HCT116 (cell line): ENCODE results near the gene CERCAM. TPM values are rescaled to one million over a fixed set of nuclear protein-coding genes. Genes with fewer than 3 reads are reported as not detected.

Experiments used
- ATAC-seq: fragments of 200-7000 bp; cut with Tn5 transposase; 2 replicates; pipeline ENCODE4 v1.9.1; 2020; ENCODE audit warnings: mild to moderate bottlenecking, moderate library complexity
- BruUV-seq: library from RNA; stranded (reverse); fragments of 400-500 nt; replicated peaks from 2 replicates; lab custom pipeline; 2021; lab: Mats Ljungman, UMichigan
- CTCF ChIA-PET: fragments of 300-600 bp; sonication (Branson Sonifier 250); formaldehyde crosslinking; loops from one replicate; lab custom pipeline; 2021; ENCODE audit warnings: antibody characterized with exemption; lab: Charles Lee
- POLR2A ChIA-PET: fragments of 300-600, 350-600 bp; sonication (Branson Sonifier 250); formaldehyde crosslinking; loops from one replicate; lab custom pipeline; 2021; ENCODE audit warnings: antibody characterized with exemption; lab: Charles Lee
- RAD21 ChIA-PET, 2 experiments: fragments of 300-600 bp; sonication (Branson Sonifier 250); formaldehyde crosslinking; loops; one replicate each; lab custom pipeline; 2023; ENCODE audit warnings: low total read pairs in 2 of 2; ENCODE audit not compliant: uncharacterized antibody in 2 of 2, unreplicated experiment in 2 of 2, low non-redundant PET in 1 of 2; lab: Charles Lee
- DNase-seq: peaks from one replicate; pipeline ENCODE4 v3.0.0-alpha.2; 2010; ENCODE audit warnings: low read depth, low spot score
- H2AFZ ChIP-seq: fragments of 200-600 bp; shearing (Covaris generic), sonication (generic); 2 replicates; pipeline ENCODE4 v1.6.1; 2017; ENCODE audit warnings: low read depth, mixed run types, mixed read lengths, antibody characterized with exemption, low read length; ENCODE audit not compliant: poor library complexity, severe bottlenecking
- H3K27ac ChIP-seq: 2 replicates; pipeline ENCODE4 v1.5.1; 2012; ENCODE audit warnings: low read depth, low read length
- H3K27me3 ChIP-seq: fragments of 200-600 bp; sonication (generic); 2 replicates; pipeline ENCODE4 v1.6.1; 2016; ENCODE audit warnings: mixed run types, low read length, mixed read lengths; ENCODE audit not compliant: insufficient read depth
- H3K36me3 ChIP-seq, 2 experiments: fragments of 200-500 bp in 1 of 2; fragments of 200-600 bp in 1 of 2; sonication (Bioruptor generic) in 1 of 2; sonication (generic) in 1 of 2; 2 replicates each; pipeline versions ENCODE4 v1.5.1 to v1.6.1; 2014 to 2016; ENCODE audit warnings: low read length in 2 of 2, inconsistent platforms in 1 of 2, mixed read lengths in 1 of 2, mixed run types in 1 of 2; ENCODE audit not compliant: insufficient read depth in 2 of 2, control insufficient read depth in 1 of 2
- H3K4me1 ChIP-seq, 2 experiments: fragments of 200-600 bp in 1 of 2; sonication (generic) in 1 of 2; 2 replicates each; pipeline versions ENCODE4 v1.5.1 to v1.6.1; 2012 to 2017; ENCODE audit warnings: low read length in 2 of 2, inconsistent platforms in 1 of 2, mild to moderate bottlenecking in 1 of 2, mixed read lengths in 1 of 2, mixed run types in 1 of 2, moderate library complexity in 1 of 2; ENCODE audit not compliant: insufficient read depth in 2 of 2, control insufficient read depth in 1 of 2
- H3K4me2 ChIP-seq: fragments of 200-600 bp; sonication (generic); 2 replicates; pipeline ENCODE4 v1.6.1; 2017; ENCODE audit warnings: mixed run types, low read length, mixed read lengths
- H3K4me3 ChIP-seq, 2 experiments: fragments of 200-600 bp in 1 of 2; sonication (generic) in 1 of 2; replicated peaks in 1 of 2; 2 replicates each; pipeline ENCODE4 v1.5.1; 2011 to 2016; ENCODE audit warnings: low read length in 2 of 2, control low read depth in 1 of 2, low read depth in 1 of 2, mild to moderate bottlenecking in 1 of 2, mixed read lengths in 1 of 2, mixed run types in 1 of 2
- H3K79me2 ChIP-seq: fragments of 200-600 bp; sonication (generic); 2 replicates; pipeline ENCODE4 v1.6.1; 2017; ENCODE audit warnings: mild to moderate bottlenecking, mixed run types, low read length, moderate library complexity, mixed read lengths; ENCODE audit not compliant: insufficient read depth
- H3K9ac ChIP-seq: fragments of 200-600 bp; sonication (generic); 2 replicates; pipeline ENCODE4 v1.6.1; 2016; ENCODE audit warnings: low read length, mixed read lengths
- H3K9me2 ChIP-seq: fragments of 200-600 bp; sonication (generic), shearing (Covaris generic); 2 replicates; pipeline ENCODE4 v1.6.1; 2017; ENCODE audit warnings: mixed run types, mild to moderate bottlenecking, moderate library complexity; ENCODE audit not compliant: insufficient read depth
- H3K9me3 ChIP-seq, 2 experiments: fragments of 200-500 bp in 1 of 2; fragments of 200-600 bp in 1 of 2; sonication (Bioruptor generic) in 1 of 2; sonication (generic) in 1 of 2; 2 replicates each; pipeline ENCODE4 v1.6.1; 2014 to 2017; ENCODE audit warnings: low read length in 2 of 2, mixed read lengths in 2 of 2, inconsistent platforms in 1 of 2, low read depth in 1 of 2, mild to moderate bottlenecking in 1 of 2, mixed run types in 1 of 2, moderate library complexity in 1 of 2; ENCODE audit not compliant: control insufficient read depth in 1 of 2, insufficient read depth in 1 of 2
- H4K20me1 ChIP-seq: fragments of 200-600 bp; sonication (generic), shearing (Covaris generic); 2 replicates; pipeline ENCODE4 v1.6.1; 2017; ENCODE audit warnings: mixed run types, mild to moderate bottlenecking, moderate library complexity; ENCODE audit not compliant: insufficient read depth
- CBX3 ChIP-seq: IDR thresholded peaks from 2 replicates; pipeline ENCODE4 v1.6.1; 2012; ENCODE audit warnings: low read depth
- CEBPB ChIP-seq: IDR thresholded peaks from 2 replicates; pipeline ENCODE4 v1.6.1; 2012; ENCODE audit warnings: low read depth
- EGR1 ChIP-seq: IDR thresholded peaks from 2 replicates; pipeline ENCODE4 v1.6.1; 2012; ENCODE audit warnings: low read depth
- EZH2 ChIP-seq: fragments of 200-600 bp; sonication (generic); IDR thresholded peaks from 2 replicates; pipeline ENCODE4 v1.6.1; 2017; ENCODE audit warnings: antibody characterized with exemption, mixed run types
- POLR2A ChIP-seq: IDR thresholded peaks from 2 replicates; pipeline ENCODE4 v1.7.0; 2011; ENCODE audit warnings: borderline replicate concordance; ENCODE audit not compliant: insufficient read depth, insufficient read length; ENCODE audit errors: extremely low read depth
- POLR2AphosphoS5 ChIP-seq: IDR thresholded peaks from 2 replicates; pipeline ENCODE4 v1.6.1; 2011; ENCODE audit warnings: mild to moderate bottlenecking, low read depth, low read length, moderate library complexity
- RAD21 ChIP-seq: IDR thresholded peaks from 2 replicates; pipeline ENCODE4 v1.6.1; 2012; ENCODE audit warnings: low read depth, mild to moderate bottlenecking
- REST ChIP-seq: IDR thresholded peaks from 2 replicates; pipeline ENCODE4 v1.6.1; 2012; ENCODE audit warnings: low read depth
- SIN3A ChIP-seq: IDR thresholded peaks from 2 replicates; pipeline ENCODE4 v1.6.1; 2012; ENCODE audit warnings: low read depth
- SP1 ChIP-seq: IDR thresholded peaks from 2 replicates; pipeline ENCODE4 v1.6.1; 2012; ENCODE audit warnings: low read depth
- TCF7L2 ChIP-seq: IDR thresholded peaks from 2 replicates; pipeline ENCODE4 v1.7.0; 2011; ENCODE audit warnings: borderline replicate concordance, inconsistent platforms; ENCODE audit not compliant: insufficient read depth, insufficient read length; ENCODE audit errors: extremely low read depth
- YY1 ChIP-seq: IDR thresholded peaks from 2 replicates; pipeline ENCODE4 v1.6.1; 2011; ENCODE audit warnings: low read length, low read depth, moderate library complexity, mild to moderate bottlenecking; ENCODE audit not compliant: insufficient replicate concordance; ENCODE audit errors: extremely low read depth
- ZFX ChIP-seq: fragments of 450-650 bp; IDR thresholded peaks from 2 replicates; pipeline ENCODE4 v1.6.1; 2017
- ZNF274 ChIP-seq: fragments of 200-500 bp; sonication (Bioruptor generic); IDR thresholded peaks from 2 replicates; pipeline ENCODE4 v1.6.1; 2014; ENCODE audit warnings: mild to moderate bottlenecking, low read depth, low read length, inconsistent platforms
- intact Hi-C: fragments of 100-400 bp; cut with micrococcal nuclease; formaldehyde crosslinking; loops from 2 replicates; pipeline ENCODE4 v1.10.0; 2022
- total RNA-seq: library from RNA; stranded (reverse); gene quantifications from one replicate; pipeline ENCODE4 v1.2.1, GENCODE V29; 2021; ENCODE audit not compliant: unreplicated experiment
- TF ChIP-seq, protein P1 (sequence below), 3 experiments: fragments of 200-600 bp in 1 of 3; sonication (generic) in 1 of 3; IDR thresholded peaks in 2 of 3; conservative IDR thresholded peaks in 1 of 3; 2 replicates each; pipeline ENCODE4 v1.5.1; 2012 to 2017; ENCODE audit warnings: low read depth in 2 of 3, low read length in 2 of 3, antibody characterized with exemption in 1 of 3, borderline replicate concordance in 1 of 3, control low read depth in 1 of 3, mild to moderate bottlenecking in 1 of 3, mixed read lengths in 1 of 3, mixed run types in 1 of 3, moderate library complexity in 1 of 3; ENCODE audit not compliant: insufficient read depth in 1 of 3
- TF ChIP-seq, protein P2 (sequence below): IDR thresholded peaks from 2 replicates; pipeline ENCODE4 v1.6.1; 2012
- TF ChIP-seq, protein P3 (sequence below): IDR thresholded peaks from 2 replicates; pipeline ENCODE4 v1.6.1; 2012
- TF ChIP-seq, protein P4 (sequence below): IDR thresholded peaks from 2 replicates; pipeline ENCODE4 v1.6.1; 2011; ENCODE audit warnings: mild to moderate bottlenecking, low read length, moderate library complexity; ENCODE audit not compliant: insufficient replicate concordance; ENCODE audit errors: extremely low read depth

Gene CERCAM
- total RNA-seq, 1 experiment from 2014 or later = 27.0 TPM

- RAD21 ChIA-PET = interaction anchor here (0.6 to 1.3 kb wide), 5 partner anchors 19 to 197 kb away, joined by 3 to 5 read pairs (median 3); no protein-coding TSS in a partner anchor
- Histone ChIP-seq H4K20me1 (no peaks in the 10 kb centered on the region), H3K36me3 (no peaks in the 10 kb centered on the region), H3K9me2 (no peaks in the 10 kb centered on the region), H3K4me2 (peak overlapping the region; percentile 25; the same call in 1 of the 2 replicates), H3K27ac (peak overlapping the region; percentile 41; the same call in 1 of the 2 replicates), H2AFZ (no peak overlapping the region), H3K79me2 (no peaks in the 10 kb centered on the region), H3K4me1 (peaks cover 2 to 10% of the 10 kb centered on the region in 2 experiments; a peak in 2 of 4 replicates), H3K9me3 (no peaks in the 10 kb centered on the region), H3K27me3 (no peaks in the 10 kb centered on the region), H3K4me3 (no peak overlapping the region), H3K9ac (no peak overlapping the region)
- CTCF ChIA-PET = interaction anchor here (0.6 to 1.7 kb wide), 17 partner anchors 8 to 197 kb away, joined by 3 to 21 read pairs (median 4); partner anchors contain the start of genes CERCAM, ODF2 and URM1
- no peak for DNase-seq
- ATAC-seq = peak; percentile 97
- intact Hi-C loops = no loop called here
- POLR2A ChIA-PET = interaction anchor here (0.6 to 1.3 kb wide), 4 partner anchors 9 to 77 kb away, joined by 3 read pairs; partner anchors contain the start of gene CERCAM
- no TSS peak for BruUV-seq
- TF ChIP-seq CEBPB (no peak), SIN3A (no peak), RAD21 (peak; percentile 80), SP1 (no peak), ZNF274 (no peak), YY1 (no peak), TCF7L2 (no peak), EGR1 (no peak), REST (no peak), CBX3 (no peak; the same call in 1 of the 2 replicates), ZFX (no peak), POLR2A (no peak), EZH2 (no peak), POLR2AphosphoS5 (peak; percentile 56)
- TF ChIP-seq, protein P1, sequence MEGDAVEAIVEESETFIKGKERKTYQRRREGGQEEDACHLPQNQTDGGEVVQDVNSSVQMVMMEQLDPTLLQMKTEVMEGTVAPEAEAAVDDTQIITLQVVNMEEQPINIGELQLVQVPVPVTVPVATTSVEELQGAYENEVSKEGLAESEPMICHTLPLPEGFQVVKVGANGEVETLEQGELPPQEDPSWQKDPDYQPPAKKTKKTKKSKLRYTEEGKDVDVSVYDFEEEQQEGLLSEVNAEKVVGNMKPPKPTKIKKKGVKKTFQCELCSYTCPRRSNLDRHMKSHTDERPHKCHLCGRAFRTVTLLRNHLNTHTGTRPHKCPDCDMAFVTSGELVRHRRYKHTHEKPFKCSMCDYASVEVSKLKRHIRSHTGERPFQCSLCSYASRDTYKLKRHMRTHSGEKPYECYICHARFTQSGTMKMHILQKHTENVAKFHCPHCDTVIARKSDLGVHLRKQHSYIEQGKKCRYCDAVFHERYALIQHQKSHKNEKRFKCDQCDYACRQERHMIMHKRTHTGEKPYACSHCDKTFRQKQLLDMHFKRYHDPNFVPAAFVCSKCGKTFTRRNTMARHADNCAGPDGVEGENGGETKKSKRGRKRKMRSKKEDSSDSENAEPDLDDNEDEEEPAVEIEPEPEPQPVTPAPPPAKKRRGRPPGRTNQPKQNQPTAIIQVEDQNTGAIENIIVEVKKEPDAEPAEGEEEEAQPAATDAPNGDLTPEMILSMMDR (IDR thresholded peaks at IDR 0.05 in 2 of 3, conservative IDR thresholded peaks at IDR 0.05 in 1 of 3; ENCODE audit: borderline replicate concordance in 1 of 3, insufficient read depth in 1 of 3, low read depth in 2 of 3, low read length in 2 of 3) = peak; percentile 67 to 96 (median 92)
- TF ChIP-seq, protein P2, sequence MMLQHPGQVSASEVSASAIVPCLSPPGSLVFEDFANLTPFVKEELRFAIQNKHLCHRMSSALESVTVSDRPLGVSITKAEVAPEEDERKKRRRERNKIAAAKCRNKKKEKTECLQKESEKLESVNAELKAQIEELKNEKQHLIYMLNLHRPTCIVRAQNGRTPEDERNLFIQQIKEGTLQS = no peak
- TF ChIP-seq, protein P3, sequence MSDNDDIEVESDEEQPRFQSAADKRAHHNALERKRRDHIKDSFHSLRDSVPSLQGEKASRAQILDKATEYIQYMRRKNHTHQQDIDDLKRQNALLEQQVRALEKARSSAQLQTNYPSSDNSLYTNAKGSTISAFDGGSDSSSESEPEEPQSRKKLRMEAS = no peak
- TF ChIP-seq, protein P4, sequence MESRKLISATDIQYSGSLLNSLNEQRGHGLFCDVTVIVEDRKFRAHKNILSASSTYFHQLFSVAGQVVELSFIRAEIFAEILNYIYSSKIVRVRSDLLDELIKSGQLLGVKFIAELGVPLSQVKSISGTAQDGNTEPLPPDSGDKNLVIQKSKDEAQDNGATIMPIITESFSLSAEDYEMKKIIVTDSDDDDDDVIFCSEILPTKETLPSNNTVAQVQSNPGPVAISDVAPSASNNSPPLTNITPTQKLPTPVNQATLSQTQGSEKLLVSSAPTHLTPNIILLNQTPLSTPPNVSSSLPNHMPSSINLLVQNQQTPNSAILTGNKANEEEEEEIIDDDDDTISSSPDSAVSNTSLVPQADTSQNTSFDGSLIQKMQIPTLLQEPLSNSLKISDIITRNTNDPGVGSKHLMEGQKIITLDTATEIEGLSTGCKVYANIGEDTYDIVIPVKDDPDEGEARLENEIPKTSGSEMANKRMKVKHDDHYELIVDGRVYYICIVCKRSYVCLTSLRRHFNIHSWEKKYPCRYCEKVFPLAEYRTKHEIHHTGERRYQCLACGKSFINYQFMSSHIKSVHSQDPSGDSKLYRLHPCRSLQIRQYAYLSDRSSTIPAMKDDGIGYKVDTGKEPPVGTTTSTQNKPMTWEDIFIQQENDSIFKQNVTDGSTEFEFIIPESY = no peak
These were observed 17.9 kb downstream of the CERCAM start for GRCh38 chr9:128438343-128439109.
